SK-N-MC (cell line): ENCODE data around the gene AHNAK.

ENCODE experiments used
- EZH2 ChIP-seq: fragments of 200-600 bp; sonication (generic); IDR thresholded peaks from one replicate; pipeline ENCODE4 v1.6.1; 2017; ENCODE audit warnings: antibody characterized with exemption
- FOXP2 ChIP-seq: optimal IDR thresholded peaks from 2 replicates; pipeline ENCODE3; 2011; ENCODE audit warnings: mild to moderate bottlenecking, moderate library complexity; ENCODE audit not compliant: insufficient read depth; ENCODE audit errors: extremely low read length, control extremely low read depth
- POLR2AphosphoS5 ChIP-seq: IDR thresholded peaks from 2 replicates; pipeline ENCODE4 v1.6.1; 2012; ENCODE audit warnings: mild to moderate bottlenecking, low read depth, low read length, borderline replicate concordance

DNA sequence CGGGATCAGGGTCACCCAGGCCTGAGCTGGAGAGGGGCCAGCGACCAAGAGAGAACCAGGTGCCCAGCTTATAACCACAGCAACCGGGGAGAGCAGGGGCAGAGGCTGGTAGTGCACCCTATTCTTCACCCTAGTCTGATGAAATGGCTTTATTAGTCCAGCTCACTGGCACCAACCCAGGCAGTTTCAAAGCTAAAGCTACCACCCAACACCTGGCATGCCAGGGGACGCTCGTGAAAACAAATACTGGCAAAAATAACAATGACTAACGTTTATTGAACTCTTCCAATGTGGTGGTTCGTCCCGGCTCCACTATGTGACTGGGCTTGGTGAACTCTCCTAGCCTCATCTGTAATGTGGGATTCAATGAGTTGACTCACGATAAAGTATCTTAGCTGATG lies 97.2 kb downstream of the AHNAK start:
- no peak for TF ChIP-seq EZH2
- no peak for TF ChIP-seq POLR2AphosphoS5
- no peak for TF ChIP-seq FOXP2
